ENCODE results near the gene NMT1. TPM values are rescaled to one million over a fixed set of nuclear protein-coding genes. Genes with fewer than 3 reads are reported as not detected.

NMT1 gene
- total RNA-seq, 1 experiment from 2014 or later: 152 TPM

DNA sequence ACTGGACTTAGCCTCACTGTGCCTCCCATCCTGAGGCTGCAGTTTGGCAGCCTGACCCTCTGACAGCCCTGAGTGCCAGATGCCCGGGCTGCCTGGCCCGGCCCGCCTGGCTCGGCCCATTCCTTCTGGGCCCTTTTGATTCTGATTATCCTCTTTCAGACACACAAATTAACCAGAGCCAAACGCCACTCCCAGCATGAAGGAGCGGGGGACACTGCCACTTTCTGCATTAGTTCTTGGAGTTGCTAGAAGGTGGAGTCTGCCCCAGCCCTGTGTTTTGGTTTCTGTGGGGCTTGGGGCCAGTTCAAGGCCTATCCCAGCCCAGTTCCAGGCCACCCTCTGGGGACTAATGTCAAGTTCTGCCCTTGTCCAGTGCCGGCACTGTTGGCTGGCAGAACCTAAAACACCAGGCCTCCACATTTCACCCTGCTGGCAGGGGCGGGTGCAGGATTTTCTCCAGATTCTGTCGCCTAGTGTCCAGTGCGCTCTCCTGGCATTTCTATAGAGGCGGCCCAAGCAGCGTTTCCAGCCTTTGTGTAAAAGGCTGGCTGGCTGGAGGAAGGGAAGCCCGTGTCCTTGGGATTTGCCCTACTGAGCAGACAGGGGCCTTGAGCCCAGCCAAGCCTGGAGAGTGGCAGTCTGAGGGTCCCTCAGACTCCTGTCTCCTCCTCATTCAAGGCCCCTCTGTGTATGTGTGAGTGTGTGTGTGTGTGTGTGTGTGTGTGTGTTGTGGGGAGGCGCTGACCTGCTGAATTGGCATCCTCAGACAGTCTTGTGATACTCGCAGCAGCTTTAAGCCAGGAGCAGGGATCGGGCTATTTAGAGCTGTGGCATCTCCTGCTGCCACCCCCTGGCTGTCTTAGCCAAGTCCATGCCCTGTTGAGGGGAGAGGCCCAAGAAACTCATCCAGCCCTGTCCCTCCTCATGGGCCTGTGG, 49.8 kb downstream of the NMT1 start:
- TF ChIP-seq TEAD4 (CRISPR knock-in tag; IDR thresholded peaks at IDR 0.05) (no peak), ELF4 (CRISPR knock-in tag; IDR thresholded peaks at IDR 0.05; ENCODE audit: low read depth) (no peak), ZNF671 (CRISPR knock-in tag; IDR thresholded peaks at IDR 0.05) (no peak), GTF2I (CRISPR knock-in tag; conservative IDR thresholded peaks at IDR 0.05) (no peak), ZNF232 (CRISPR knock-in tag; IDR thresholded peaks at IDR 0.05) (no peak), FOXP1 (CRISPR knock-in tag; IDR thresholded peaks at IDR 0.05; ENCODE audit: borderline replicate concordance) (no peak), RELA (CRISPR knock-in tag; IDR thresholded peaks at IDR 0.05; ENCODE audit: borderline replicate concordance) (no peak)
- Mint-ChIP-seq H3K27me3 (ENCODE audit: low read depth) (no peaks in the 10 kb centered on the region), H3K4me3 (no peak overlapping the region), H3K4me1 (peaks cover 8% of the 10 kb centered on the region), H3K36me3 (peaks cover 14% of the 10 kb centered on the region), H3K27ac (peak overlapping the region; percentile 63), H3K9me3 (no peaks in the 10 kb centered on the region)
- DNase-seq (ENCODE audit: low spot score) (no peak), ATAC-seq (0 out of 2 replicates have a peak, but pooled peaks have one; percentile 11)
- POLR2A ChIA-PET: no interaction called here
- CTCF ChIA-PET: interaction anchor here (1.5 to 3.4 kb wide), 4 partner anchors 12 to 89 kb away, joined by 7 to 25 read pairs (median 12); partner anchors contain the start of gene ACBD4

DNA sequence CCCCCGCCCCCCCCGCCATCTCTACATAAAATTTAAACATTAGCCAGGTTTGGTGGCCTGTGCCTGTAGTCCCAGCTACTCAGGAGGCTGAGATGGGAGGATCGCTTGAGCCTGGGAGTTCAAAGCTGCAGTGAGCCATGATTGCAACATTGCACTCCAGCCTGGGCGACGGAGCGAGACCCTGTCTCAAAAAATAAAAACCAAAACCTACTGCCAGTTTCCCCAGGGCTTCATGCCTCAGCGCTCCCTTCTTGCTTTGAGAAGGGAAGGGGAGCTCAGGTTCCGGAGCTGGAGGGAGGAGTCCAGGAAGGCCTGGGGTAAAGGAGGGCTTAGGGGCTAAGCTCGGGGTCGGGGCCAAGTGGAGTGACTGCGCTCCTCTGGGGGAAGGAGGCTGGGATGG, 50.7 kb downstream of the NMT1 start:
- TF ChIP-seq FOXJ3 (CRISPR knock-in tag; IDR thresholded peaks at IDR 0.05; ENCODE audit: borderline replicate concordance) (no peak), EMX1 (CRISPR knock-in tag; IDR thresholded peaks at IDR 0.05) (no peak), NR3C1 (CRISPR knock-in tag; conservative IDR thresholded peaks at IDR 0.05; ENCODE audit: low read depth) (no peak)
- TF ChIP-seq, protein P1, sequence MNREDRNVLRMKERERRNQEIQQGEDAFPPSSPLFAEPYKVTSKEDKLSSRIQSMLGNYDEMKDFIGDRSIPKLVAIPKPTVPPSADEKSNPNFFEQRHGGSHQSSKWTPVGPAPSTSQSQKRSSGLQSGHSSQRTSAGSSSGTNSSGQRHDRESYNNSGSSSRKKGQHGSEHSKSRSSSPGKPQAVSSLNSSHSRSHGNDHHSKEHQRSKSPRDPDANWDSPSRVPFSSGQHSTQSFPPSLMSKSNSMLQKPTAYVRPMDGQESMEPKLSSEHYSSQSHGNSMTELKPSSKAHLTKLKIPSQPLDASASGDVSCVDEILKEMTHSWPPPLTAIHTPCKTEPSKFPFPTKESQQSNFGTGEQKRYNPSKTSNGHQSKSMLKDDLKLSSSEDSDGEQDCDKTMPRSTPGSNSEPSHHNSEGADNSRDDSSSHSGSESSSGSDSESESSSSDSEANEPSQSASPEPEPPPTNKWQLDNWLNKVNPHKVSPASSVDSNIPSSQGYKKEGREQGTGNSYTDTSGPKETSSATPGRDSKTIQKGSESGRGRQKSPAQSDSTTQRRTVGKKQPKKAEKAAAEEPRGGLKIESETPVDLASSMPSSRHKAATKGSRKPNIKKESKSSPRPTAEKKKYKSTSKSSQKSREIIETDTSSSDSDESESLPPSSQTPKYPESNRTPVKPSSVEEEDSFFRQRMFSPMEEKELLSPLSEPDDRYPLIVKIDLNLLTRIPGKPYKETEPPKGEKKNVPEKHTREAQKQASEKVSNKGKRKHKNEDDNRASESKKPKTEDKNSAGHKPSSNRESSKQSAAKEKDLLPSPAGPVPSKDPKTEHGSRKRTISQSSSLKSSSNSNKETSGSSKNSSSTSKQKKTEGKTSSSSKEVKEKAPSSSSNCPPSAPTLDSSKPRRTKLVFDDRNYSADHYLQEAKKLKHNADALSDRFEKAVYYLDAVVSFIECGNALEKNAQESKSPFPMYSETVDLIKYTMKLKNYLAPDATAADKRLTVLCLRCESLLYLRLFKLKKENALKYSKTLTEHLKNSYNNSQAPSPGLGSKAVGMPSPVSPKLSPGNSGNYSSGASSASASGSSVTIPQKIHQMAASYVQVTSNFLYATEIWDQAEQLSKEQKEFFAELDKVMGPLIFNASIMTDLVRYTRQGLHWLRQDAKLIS (CRISPR knock-in tag; IDR thresholded peaks at IDR 0.05; ENCODE audit: borderline replicate concordance): no peak
- DNase-seq (ENCODE audit: low spot score): no peak
- Mint-ChIP-seq H3K4me1 (peaks cover 11% of the 10 kb centered on the region), H3K9me3 (no peaks in the 10 kb centered on the region), H3K4me3 (no peak overlapping the region), H3K27me3 (ENCODE audit: low read depth) (no peaks in the 10 kb centered on the region), H3K27ac (no peak overlapping the region), H3K36me3 (peaks cover 7% of the 10 kb centered on the region)
- no peak for ATAC-seq
- POLR2A ChIA-PET: interaction anchor here (0.6 to 0.9 kb wide), 2 partner anchors 36 to 213 kb away, joined by 3 to 4 read pairs; partner anchors contain the start of gene HEXIM1
- CTCF ChIA-PET: interaction anchor here (0.8 to 1.6 kb wide), 6 partner anchors 13 to 191 kb away, joined by 3 to 14 read pairs (median 6); partner anchors contain the start of gene ACBD4

DNA sequence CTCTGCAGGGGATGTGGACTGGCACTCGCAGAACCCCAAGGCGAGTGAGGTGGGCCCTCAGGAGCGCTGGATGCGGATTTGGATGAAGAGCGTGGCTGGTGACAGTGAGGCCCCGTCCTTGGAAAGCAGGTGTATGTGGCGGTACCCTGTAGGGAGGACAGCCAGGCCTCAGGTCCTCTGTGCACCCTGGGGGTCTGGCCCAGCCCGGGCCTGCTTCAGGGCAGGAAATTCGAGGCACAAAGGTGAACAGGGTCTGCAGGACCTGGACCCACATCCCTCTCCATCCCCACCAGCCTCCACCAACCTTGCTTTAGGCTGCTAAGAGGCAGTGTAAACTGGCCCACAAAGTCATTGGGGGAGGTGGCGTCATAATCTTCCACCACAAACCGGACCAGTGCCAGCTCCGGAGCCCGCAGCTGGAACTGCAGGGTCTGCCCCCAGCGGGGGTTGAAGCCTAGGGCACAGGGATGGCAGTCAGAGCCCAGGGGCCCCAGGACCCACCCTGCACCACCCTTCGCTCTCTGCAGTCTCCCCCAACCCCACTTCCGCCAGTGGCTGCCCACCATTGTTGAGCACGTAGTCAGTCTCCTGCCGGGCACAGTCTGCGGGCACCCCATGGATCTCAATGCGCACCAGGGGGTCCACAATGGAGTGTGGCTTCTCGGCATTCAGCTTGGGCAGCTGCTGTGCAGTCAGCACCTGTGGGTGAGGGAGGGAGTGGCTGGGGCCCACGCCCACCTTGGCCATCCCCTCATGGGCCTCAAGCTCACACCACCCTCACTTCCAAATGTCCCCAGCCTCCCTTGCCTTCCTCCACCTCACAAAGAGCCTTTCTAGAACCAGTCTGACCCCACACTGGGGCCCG, 51.7 kb downstream of the NMT1 start:
- ChIA-PET CTCF (interaction anchor here (0.8 to 1.6 kb wide), 4 partner anchors 22 to 192 kb away, joined by 3 to 14 read pairs (median 6); partner anchors contain the start of gene ACBD4), POLR2A (interaction anchor here (0.9 kb wide), 1 partner anchor 35 kb away, joined by 3 read pairs; the partner anchor contains the start of gene HEXIM1)
- no peaks in the 10 kb centered on the region for H3K9me3 Mint-ChIP-seq
- no peak for ATAC-seq
- H3K27ac Mint-ChIP-seq: no peak overlapping the region
- no peaks in the 10 kb centered on the region for H3K27me3 Mint-ChIP-seq (ENCODE audit: low read depth)
- no peak for DNase-seq (ENCODE audit: low spot score)
- peaks cover 2% of the 10 kb centered on the region; the same call in 1 of the 2 replicates for H3K36me3 Mint-ChIP-seq
- no peak overlapping the region for H3K4me3 Mint-ChIP-seq
- TF ChIP-seq NR2C2 (CRISPR knock-in tag; IDR thresholded peaks at IDR 0.05) (peak; percentile 38; the same call in 1 of the 2 replicates), ERG (CRISPR knock-in tag; IDR thresholded peaks at IDR 0.05) (no peak)
- H3K4me1 Mint-ChIP-seq: peaks cover 14% of the 10 kb centered on the region
